ENCODE measurements around the gene AK2. TPM values are rescaled to one million over a fixed set of nuclear protein-coding genes. Genes with fewer than 3 reads are reported as not detected.

AK2 gene
- total and polyA plus RNA-seq, 2 donors (not counting 1 experiment from before 2014, with no cell fraction given): 66.8 to 109 TPM

GRCh38 chr1:33015216-33015615, 21.5 kb downstream of the AK2 start:
- H3K79me2 ChIP-seq (ENCODE audit: control insufficient read depth, insufficient read depth, low read length): no peaks in the 10 kb centered on the region
- Mint-ChIP-seq H3K4me3 (no peak overlapping the region), H3K9me3 (ENCODE audit: insufficient read depth) (no peaks in the 10 kb centered on the region), H3K27me3 (no peaks in the 10 kb centered on the region), H3K4me1 (no peaks in the 10 kb centered on the region), H3K27ac (no peak overlapping the region)
- no CpG with 5 or more reads among the region's 2 CpGs for WGBS (ENCODE audit: insufficient coverage)
- ATAC-seq (ENCODE audit: low read depth): no peak
- no peaks in the 10 kb centered on the region for H3K4me1 ChIP-seq (ENCODE audit: control insufficient read depth in 2 of 2, insufficient read depth in 2 of 2, low read length in 2 of 2)
- ChIA-PET CTCF (interaction anchor here (1.0 to 4.0 kb wide), 4 partner anchors 8 to 141 kb away, joined by 3 to 18 read pairs (median 4); no protein-coding TSS in a partner anchor), POLR2A (no interaction called here)
- peaks cover 14 to 74% of the 10 kb centered on the region in 2 experiments for H3K36me3 ChIP-seq (replicated peaks in 1 of 2; ENCODE audit: control extremely low read depth in 1 of 2, control insufficient read depth in 1 of 2, extremely low read depth in 1 of 2, insufficient read depth in 2 of 2, low read length in 1 of 2)
- DNase-seq: no peak
- TF ChIP-seq EZH2 (IDR thresholded peaks at IDR 0.05; ENCODE audit: borderline replicate concordance, insufficient read depth, low read depth, low read length, poor library complexity, severe bottlenecking): no peak
- no peak for TF ChIP-seq CTCF (IDR thresholded peaks at IDR 0.05)
- no peak overlapping the region for H3K4me2 ChIP-seq (replicated peaks; ENCODE audit: low read depth, low read length, poor library complexity, severe bottlenecking)
- H3K9ac ChIP-seq (ENCODE audit: low read length): no peak overlapping the region
- no peak overlapping the region for H2AFZ ChIP-seq (ENCODE audit: insufficient read depth, low read depth, low read length, poor library complexity, severe bottlenecking)
- no peak overlapping the region for H3K4me3 ChIP-seq (ENCODE audit: control extremely low read depth in 1 of 5, extremely low read depth in 1 of 5, insufficient read depth in 1 of 5, low read depth in 2 of 5, low read length in 4 of 5)
- H3K27ac ChIP-seq (ENCODE audit: low read length in 2 of 2): no peak overlapping the region
- intact Hi-C loops (cut with micrococcal nuclease): no loop called here
- no peaks in the 10 kb centered on the region for H3K9me3 ChIP-seq (ENCODE audit: control extremely low read depth in 1 of 3, control insufficient read depth in 2 of 3, insufficient read depth in 1 of 3, low read length in 2 of 3)
- H3K27me3 ChIP-seq (replicated peaks in 1 of 4; ENCODE audit: control extremely low read depth in 1 of 4, control insufficient read depth in 3 of 4, insufficient read depth in 4 of 4, low read length in 3 of 4): no peaks in the 10 kb centered on the region
- no peaks in the 10 kb centered on the region for H4K20me1 ChIP-seq (ENCODE audit: control insufficient read depth, insufficient read depth, low read length, poor library complexity, severe bottlenecking)

- no peak overlapping the region for H3K4me2 ChIP-seq (replicated peaks; ENCODE audit: low read depth, low read length, poor library complexity, severe bottlenecking)
- no peak overlapping the region for H3K4me3 Mint-ChIP-seq
- DNase-seq (no peak), ATAC-seq (ENCODE audit: low read depth) (no peak)
- no peaks in the 10 kb centered on the region for H3K79me2 ChIP-seq (ENCODE audit: control insufficient read depth, insufficient read depth, low read length)
- no peaks in the 10 kb centered on the region for H3K9me3 ChIP-seq (ENCODE audit: control extremely low read depth in 1 of 3, control insufficient read depth in 2 of 3, insufficient read depth in 1 of 3, low read length in 2 of 3)
- H3K27ac Mint-ChIP-seq: no peak overlapping the region
- no peaks in the 10 kb centered on the region for H4K20me1 ChIP-seq (ENCODE audit: control insufficient read depth, insufficient read depth, low read length, poor library complexity, severe bottlenecking)
- H3K9ac ChIP-seq (ENCODE audit: low read length): no peak overlapping the region
- ChIA-PET CTCF (interaction anchor here (1.0 to 4.0 kb wide), 3 partner anchors 10 to 140 kb away, joined by 3 to 18 read pairs (median 4); no protein-coding TSS in a partner anchor), POLR2A (interaction anchor here (0.7 kb wide), 1 partner anchor 10 kb away, joined by 3 read pairs; no protein-coding TSS in a partner anchor)
- no peaks in the 10 kb centered on the region for H3K4me1 Mint-ChIP-seq
- H3K27ac ChIP-seq (ENCODE audit: low read length in 2 of 2): no peak overlapping the region
- peaks cover 10 to 69% of the 10 kb centered on the region in 2 experiments for H3K36me3 ChIP-seq (replicated peaks in 1 of 2; ENCODE audit: control extremely low read depth in 1 of 2, control insufficient read depth in 1 of 2, extremely low read depth in 1 of 2, insufficient read depth in 2 of 2, low read length in 1 of 2)
- H3K4me3 ChIP-seq (ENCODE audit: control extremely low read depth in 1 of 5, extremely low read depth in 1 of 5, insufficient read depth in 1 of 5, low read depth in 2 of 5, low read length in 4 of 5): no peak overlapping the region
- H3K27me3 Mint-ChIP-seq: no peaks in the 10 kb centered on the region
- no peaks in the 10 kb centered on the region for H3K4me1 ChIP-seq (ENCODE audit: control insufficient read depth in 2 of 2, insufficient read depth in 2 of 2, low read length in 2 of 2)
- intact Hi-C loops (cut with micrococcal nuclease): no loop called here
- WGBS (ENCODE audit: insufficient coverage): 90% methylated on average over 3 of the region's 8 CpGs
- no peak overlapping the region for H2AFZ ChIP-seq (ENCODE audit: insufficient read depth, low read depth, low read length, poor library complexity, severe bottlenecking)
- no peaks in the 10 kb centered on the region for H3K9me3 Mint-ChIP-seq (ENCODE audit: insufficient read depth)
- H3K27me3 ChIP-seq (replicated peaks in 1 of 4; ENCODE audit: control extremely low read depth in 1 of 4, control insufficient read depth in 3 of 4, insufficient read depth in 4 of 4, low read length in 3 of 4): no peaks in the 10 kb centered on the region
- no peak for TF ChIP-seq EZH2 (IDR thresholded peaks at IDR 0.05; ENCODE audit: borderline replicate concordance, insufficient read depth, low read depth, low read length, poor library complexity, severe bottlenecking)
- TF ChIP-seq CTCF (IDR thresholded peaks at IDR 0.05): no peak
Observed at GRCh38 chr1:33014464-33015163, 22.1 kb downstream of the AK2 start.
